BLaER1 treated with 17β-estradiol and CSF1 and Interleukin-3, amounts not matched to agents 10 nM and 100 nM (cell line): ENCODE data around the gene ATR.

ENCODE experiments used
- H3K27ac ChIP-seq, 11 experiments: shearing (Covaris generic); formaldehyde crosslinking; 2 replicates each; pipeline ENCODE4 v1.8.1; 2022
- H3K27me3 ChIP-seq, 11 experiments: shearing (Covaris generic); formaldehyde crosslinking; 2 replicates each; pipeline ENCODE4 v1.8.1; 2022
- H3K36me3 ChIP-seq, 11 experiments: shearing (Covaris generic); formaldehyde crosslinking; 2 replicates each; pipeline ENCODE4 v1.8.1; 2022
- H3K4me1 ChIP-seq, 10 experiments: shearing (Covaris generic); formaldehyde crosslinking; 2 replicates each; pipeline ENCODE4 v1.8.1; 2022
- H3K4me2 ChIP-seq, 11 experiments: shearing (Covaris generic); formaldehyde crosslinking; 2 replicates each; pipeline ENCODE4 v1.8.1; 2022
- H3K4me3 ChIP-seq, 10 experiments: shearing (Covaris generic); formaldehyde crosslinking; 2 replicates each; pipeline ENCODE4 v1.8.1; 2022
- H3K9ac ChIP-seq, 11 experiments: shearing (Covaris generic); formaldehyde crosslinking; 2 replicates each; pipeline ENCODE4 v1.8.1; 2022
- H3K9me3 ChIP-seq, 11 experiments: shearing (Covaris generic); formaldehyde crosslinking; replicated peaks in 1 of 11; 2 replicates each; pipeline ENCODE4 v1.8.1; 2022
- H4K20me1 ChIP-seq, 11 experiments: shearing (Covaris generic); formaldehyde crosslinking; 2 replicates each; pipeline ENCODE4 v1.8.1; 2022
- Cebpa-rat ChIP-seq, 11 experiments: shearing (Covaris generic); IDR thresholded peaks; 2 replicates each; pipeline ENCODE4 v1.8.1; 2022

The ATR gene

GRCh38 chr3:142495103-142495502 is 83.4 kb downstream of the ATR start:
- no peaks in the 10 kb centered on the region for H3K4me1 ChIP-seq
- no peak overlapping the region for H3K9ac ChIP-seq
- no peaks in the 10 kb centered on the region for H3K27me3 ChIP-seq
- no peaks in the 10 kb centered on the region for H4K20me1 ChIP-seq
- peaks cover 78 to 100% (median 91%) of the 10 kb centered on the region in 11 experiments for H3K36me3 ChIP-seq
- no peak overlapping the region for H3K4me3 ChIP-seq
- no peaks in the 10 kb centered on the region for H3K9me3 ChIP-seq
- H3K4me2 ChIP-seq = no peak overlapping the region
- no peak overlapping the region for H3K27ac ChIP-seq
- no peak for TF ChIP-seq Cebpa-rat (IDR thresholded peaks at IDR 0.05)

GRCh38 chr3:142492184-142492583 is 86.3 kb downstream of the ATR start:
- Histone ChIP-seq H3K27me3 (no peaks in the 10 kb centered on the region), H3K36me3 (peaks cover 87 to 100% (median 95%) of the 10 kb centered on the region in 11 experiments), H3K9me3 (no peaks in the 10 kb centered on the region), H3K4me3 (no peak overlapping the region), H3K9ac (no peak overlapping the region), H3K27ac (no peak overlapping the region), H3K4me1 (no peaks in the 10 kb centered on the region), H4K20me1 (no peaks in the 10 kb centered on the region), H3K4me2 (no peak overlapping the region)
- no peak for TF ChIP-seq Cebpa-rat (IDR thresholded peaks at IDR 0.05)

GRCh38 chr3:142489572-142490323 is 88.8 kb downstream of the ATR start:
- no peak for TF ChIP-seq Cebpa-rat (IDR thresholded peaks at IDR 0.05)
- Histone ChIP-seq H3K9me3 (0 out of 22 replicates have a peak, but pooled peaks cover 0 to 4% (median 0%) of the 10 kb centered on the region in 11 experiments), H4K20me1 (no peaks in the 10 kb centered on the region), H3K27ac (no peak overlapping the region), H3K4me1 (no peaks in the 10 kb centered on the region), H3K36me3 (peaks cover 87 to 100% (median 93%) of the 10 kb centered on the region in 11 experiments), H3K4me3 (no peak overlapping the region), H3K4me2 (no peak overlapping the region), H3K27me3 (no peaks in the 10 kb centered on the region), H3K9ac (no peak overlapping the region)

DNA sequence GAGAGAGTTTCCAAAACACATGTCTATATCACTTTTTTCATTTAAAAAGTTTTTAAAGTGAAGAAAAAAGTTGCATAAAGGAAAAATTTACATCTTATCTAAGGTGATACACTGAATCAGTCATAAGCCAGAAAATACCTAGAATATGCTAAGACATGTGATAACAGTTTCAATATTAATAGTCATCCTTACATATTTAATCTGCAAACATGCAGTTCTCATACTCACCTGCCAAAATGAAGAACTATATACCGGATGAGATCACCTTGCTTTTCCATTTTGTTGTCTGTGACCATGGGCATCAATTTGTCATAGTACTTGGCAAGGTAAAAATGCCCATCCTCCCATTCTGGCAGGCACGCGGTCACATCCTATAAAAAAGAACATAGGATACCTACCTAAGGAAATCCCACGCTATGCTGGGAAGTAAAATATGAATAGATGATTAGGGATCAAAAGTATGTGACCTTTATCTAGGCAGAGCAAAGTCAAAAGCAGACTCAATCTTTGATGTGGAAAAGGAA is 93.6 kb downstream of the ATR start:
- Histone ChIP-seq H3K4me3 (no peak overlapping the region), H3K36me3 (peaks cover 87 to 100% (median 94%) of the 10 kb centered on the region in 11 experiments), H3K9me3 (peaks cover 32 to 46% (median 37%) of the 10 kb centered on the region in 11 experiments), H3K4me1 (no peaks in the 10 kb centered on the region), H4K20me1 (no peaks in the 10 kb centered on the region), H3K9ac (no peak overlapping the region), H3K27ac (no peak overlapping the region), H3K4me2 (no peak overlapping the region), H3K27me3 (no peaks in the 10 kb centered on the region)
- no peak for TF ChIP-seq Cebpa-rat (IDR thresholded peaks at IDR 0.05)

- H4K20me1 ChIP-seq = no peaks in the 10 kb centered on the region
- H3K27ac ChIP-seq = no peak overlapping the region
- no peak overlapping the region for H3K9ac ChIP-seq
- peak overlapping the region in 4 of 10 experiments; percentile 10 to 31 (median 28); a peak in 4 of 20 replicates for H3K4me3 ChIP-seq
- no peaks in the 10 kb centered on the region for H3K27me3 ChIP-seq
- no peak overlapping the region for H3K4me2 ChIP-seq
- peaks cover 61 to 66% (median 63%) of the 10 kb centered on the region in 11 experiments for H3K36me3 ChIP-seq
- peaks cover 33 to 51% (median 44%) of the 10 kb centered on the region in 11 experiments for H3K9me3 ChIP-seq
- no peaks in the 10 kb centered on the region for H3K4me1 ChIP-seq
- TF ChIP-seq Cebpa-rat (IDR thresholded peaks at IDR 0.05) = no peak
These were observed 97.3 kb downstream of the ATR start for GRCh38 chr3:142481196-142481595.

GRCh38 chr3:142470826-142471225 is 107.7 kb downstream of the ATR start:
- no peaks in the 10 kb centered on the region for H4K20me1 ChIP-seq
- no peak overlapping the region for H3K27ac ChIP-seq
- TF ChIP-seq Cebpa-rat (IDR thresholded peaks at IDR 0.05) = peak in 9 of 11 experiments; percentile 14 to 88 (median 69); a peak in 15 of 22 replicates
- H3K36me3 ChIP-seq = peaks cover 12 to 45% (median 29%) of the 10 kb centered on the region in 11 experiments; a peak in 21 of 22 replicates
- H3K9ac ChIP-seq = no peak overlapping the region
- no peaks in the 10 kb centered on the region for H3K4me1 ChIP-seq
- no peak overlapping the region for H3K4me2 ChIP-seq
- H3K9me3 ChIP-seq = peaks cover 10 to 20% (median 17%) of the 10 kb centered on the region in 11 experiments; a peak in 21 of 22 replicates
- no peak overlapping the region for H3K4me3 ChIP-seq
- H3K27me3 ChIP-seq = no peaks in the 10 kb centered on the region

- H3K36me3 ChIP-seq = peaks cover 20 to 56% (median 36%) of the 10 kb centered on the region in 11 experiments; a peak in 21 of 22 replicates
- H3K4me2 ChIP-seq = no peak overlapping the region
- peaks cover 4 to 11% (median 6%) of the 10 kb centered on the region in 11 experiments; a peak in 21 of 22 replicates for H3K9me3 ChIP-seq
- no peak overlapping the region for H3K4me3 ChIP-seq
- H3K9ac ChIP-seq = no peak overlapping the region
- no peaks in the 10 kb centered on the region for H3K4me1 ChIP-seq
- no peak overlapping the region for H3K27ac ChIP-seq
- H4K20me1 ChIP-seq = no peaks in the 10 kb centered on the region
- no peaks in the 10 kb centered on the region for H3K27me3 ChIP-seq
- no peak for TF ChIP-seq Cebpa-rat (IDR thresholded peaks at IDR 0.05)
These were observed 110.1 kb downstream of the ATR start for GRCh38 chr3:142468456-142468855.

DNA sequence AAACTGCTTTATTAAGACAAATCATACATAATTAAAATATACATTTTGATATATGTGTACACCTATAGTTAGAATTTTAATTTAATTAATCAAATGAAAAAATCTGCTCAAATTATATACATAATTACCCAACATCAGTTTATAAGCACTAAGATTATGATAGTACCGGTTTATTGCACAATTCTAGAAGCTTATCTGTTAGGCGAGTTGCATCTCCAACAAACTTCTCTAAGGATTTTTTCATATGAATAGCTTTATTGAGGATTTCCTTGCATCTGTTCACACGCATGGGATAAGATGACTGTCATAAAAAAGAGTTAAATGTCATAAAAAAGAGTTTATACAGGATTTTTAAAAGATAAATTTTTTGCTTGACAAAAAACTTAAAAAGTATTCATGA is 110.8 kb downstream of the ATR start:
- no peak overlapping the region for H3K9ac ChIP-seq
- no peak for TF ChIP-seq Cebpa-rat (IDR thresholded peaks at IDR 0.05)
- no peak overlapping the region for H3K27ac ChIP-seq
- H4K20me1 ChIP-seq = no peaks in the 10 kb centered on the region
- H3K27me3 ChIP-seq = no peaks in the 10 kb centered on the region
- H3K4me1 ChIP-seq = no peaks in the 10 kb centered on the region
- no peak overlapping the region for H3K4me2 ChIP-seq
- peaks cover 0 to 4% (median 0%) of the 10 kb centered on the region in 11 experiments; a peak in 4 of 22 replicates for H3K9me3 ChIP-seq
- no peak overlapping the region for H3K4me3 ChIP-seq
- peaks cover 15 to 56% (median 33%) of the 10 kb centered on the region in 11 experiments; a peak in 21 of 22 replicates for H3K36me3 ChIP-seq

DNA sequence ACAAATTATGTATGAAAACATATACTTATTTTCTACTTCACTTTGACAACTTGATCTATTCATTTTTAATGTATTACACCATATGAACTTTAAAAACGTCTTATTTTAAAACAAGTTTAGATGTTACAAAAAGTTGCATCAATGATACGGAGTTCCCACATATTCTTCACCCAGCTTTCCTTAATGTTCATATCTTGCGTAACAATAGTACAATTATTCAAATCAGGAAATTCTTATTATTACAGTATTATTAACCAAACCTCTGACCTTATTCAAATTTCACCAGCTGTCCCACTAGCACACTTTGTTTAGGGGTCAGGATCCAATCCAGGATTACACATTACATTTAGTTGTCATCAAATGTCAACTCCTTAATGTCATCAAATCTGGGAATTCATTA is 117.8 kb downstream of the ATR start:
- Histone ChIP-seq H3K4me2 (no peak overlapping the region), H3K27ac (no peak overlapping the region), H4K20me1 (no peaks in the 10 kb centered on the region), H3K4me3 (no peak overlapping the region), H3K36me3 (peaks cover 44 to 98% (median 60%) of the 10 kb centered on the region in 11 experiments), H3K27me3 (no peaks in the 10 kb centered on the region), H3K9me3 (no peaks in the 10 kb centered on the region), H3K9ac (no peak overlapping the region), H3K4me1 (no peaks in the 10 kb centered on the region)
- TF ChIP-seq Cebpa-rat (IDR thresholded peaks at IDR 0.05) = no peak; a peak in 1 of 22 replicates
